SH-SY5Y (cell line): ENCODE data around the gene ACTR3C.
A peak's percentile ranks its signal among the peaks of the same experiment; 100 is the strongest.

Experiments used
- GATA2 ChIP-seq: IDR thresholded peaks from 2 replicates; pipeline ENCODE4 v1.6.1; 2011; ENCODE audit warnings: mild to moderate bottlenecking, low read depth, low read length
- GATA3 ChIP-seq: IDR thresholded peaks from 2 replicates; pipeline ENCODE4 v1.6.1; 2011; ENCODE audit warnings: low read depth, mild to moderate bottlenecking, low read length, moderate library complexity

DNA sequence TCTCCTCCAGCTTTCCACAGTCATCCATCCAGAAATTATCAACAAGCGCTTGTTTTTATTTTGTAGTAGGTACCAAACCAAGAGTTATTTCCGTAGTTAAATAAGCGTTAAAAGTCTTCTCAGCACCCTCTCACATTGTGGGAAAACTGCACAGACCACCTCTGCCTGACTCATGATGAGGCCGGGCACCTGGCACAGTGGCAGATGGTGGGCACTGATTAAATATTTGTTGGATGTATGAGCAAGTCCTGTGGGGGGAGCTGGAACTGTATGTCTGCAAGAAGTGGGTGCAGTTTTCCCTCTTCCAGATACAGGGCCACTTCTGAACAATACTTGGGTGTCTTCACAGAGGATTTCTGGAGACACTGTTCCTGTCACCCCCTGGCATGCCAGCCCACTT, 40.0 kb upstream of the ACTR3C start:
- TF ChIP-seq GATA2 = peak; percentile 71
- TF ChIP-seq GATA3 = no peak
